HG03108 (cell line): ENCODE data around the gene PAQR3.

ENCODE experiments used
- ATAC-seq: cut with Tn5 transposase; IDR thresholded peaks from one replicate; pipeline ENCODE4 v1.9.1; 2021; ENCODE audit warnings: moderate library complexity; ENCODE audit not compliant: unreplicated experiment

PAQR3 gene

GRCh38 chr4:78863254-78863869 lies 75.9 kb downstream of the PAQR3 start:
- ATAC-seq: no peak

GRCh38 chr4:78862314-78862737 lies 76.9 kb downstream of the PAQR3 start:
- no peak for ATAC-seq
